Thoracic aorta (tissue), 2 donors: ENCODE data around the gene IMP3. TPM values are rescaled to one million over a fixed set of nuclear protein-coding genes. Genes with fewer than 3 reads are reported as not detected.

ENCODE experiments used
- ATAC-seq: fragments of 150-250 bp; one replicate; pipeline ENCODE4 v1.8.0; 2017; ENCODE audit warnings: low read depth; ENCODE audit not compliant: insufficient number of reproducible peaks, low FRiP score
- DNase-seq: peaks from one replicate; pipeline ENCODE4 v3.0.0-alpha.2; 2020; ENCODE audit warnings: low spot score
- H3K27ac ChIP-seq, 2 donors: fragments of 200-600 bp; sonication (generic); 1 replicate in 1 of 2; 2 replicates in 1 of 2; pipeline ENCODE4 v1.5.1; 2016; ENCODE audit warnings: mild to moderate bottlenecking in 2 of 2, moderate library complexity in 2 of 2
- H3K27me3 ChIP-seq: fragments of 200-600 bp; sonication (generic); replicated peaks from 2 replicates; pipeline ENCODE4 v1.6.0; 2016; ENCODE audit warnings: mild to moderate bottlenecking; ENCODE audit not compliant: insufficient read depth
- H3K36me3 ChIP-seq: fragments of 200-600 bp; sonication (generic); one replicate; pipeline ENCODE4 v1.5.1; 2016
- H3K4me1 ChIP-seq, 2 donors: fragments of 200-600 bp; sonication (generic); 1 replicate in 1 of 2; 2 replicates in 1 of 2; pipeline versions ENCODE4 v1.5.1 to v1.6.0; 2016; ENCODE audit warnings: low read depth in 2 of 2, mild to moderate bottlenecking in 1 of 2; ENCODE audit not compliant: control insufficient read depth in 1 of 2
- H3K4me3 ChIP-seq: fragments of 200-600 bp; sonication (generic); 2 replicates; pipeline ENCODE4 v1.5.1; 2016; ENCODE audit warnings: mild to moderate bottlenecking
- H3K9me3 ChIP-seq: fragments of 200-600 bp; sonication (generic); 2 replicates; pipeline ENCODE4 v1.5.1; 2016
- total RNA-seq, 2 donors: library from RNA; depleted of rRNA; stranded (reverse); fragments of >200 nt; gene quantifications; one replicate each; pipeline versions ENCODE4 v1.1.0 to v1.2.3, GENCODE V29; 2016
- TF ChIP-seq, protein P1 (sequence below): fragments of 200-600 bp; sonication (generic); IDR thresholded peaks from one replicate; pipeline ENCODE4 v1.5.1; 2019; ENCODE audit warnings: antibody characterized with exemption

Gene IMP3
- total RNA-seq, 2 donors from 2014 or later = 79.9 to 127 TPM

GRCh38 chr15:75669879-75670212 lies 29.8 kb upstream of the IMP3 start:
- DNase-seq (no peak), ATAC-seq (no peak)
- Histone ChIP-seq H3K9me3 (no peaks in the 10 kb centered on the region), H3K4me1 (peaks cover 46 to 93% of the 10 kb centered on the region in 2 donors), H3K4me3 (no peak overlapping the region), H3K27me3 (no peaks in the 10 kb centered on the region), H3K36me3 (no peaks in the 10 kb centered on the region), H3K27ac (peak overlapping the region; percentile 91 to 98)
- TF ChIP-seq, protein P1, sequence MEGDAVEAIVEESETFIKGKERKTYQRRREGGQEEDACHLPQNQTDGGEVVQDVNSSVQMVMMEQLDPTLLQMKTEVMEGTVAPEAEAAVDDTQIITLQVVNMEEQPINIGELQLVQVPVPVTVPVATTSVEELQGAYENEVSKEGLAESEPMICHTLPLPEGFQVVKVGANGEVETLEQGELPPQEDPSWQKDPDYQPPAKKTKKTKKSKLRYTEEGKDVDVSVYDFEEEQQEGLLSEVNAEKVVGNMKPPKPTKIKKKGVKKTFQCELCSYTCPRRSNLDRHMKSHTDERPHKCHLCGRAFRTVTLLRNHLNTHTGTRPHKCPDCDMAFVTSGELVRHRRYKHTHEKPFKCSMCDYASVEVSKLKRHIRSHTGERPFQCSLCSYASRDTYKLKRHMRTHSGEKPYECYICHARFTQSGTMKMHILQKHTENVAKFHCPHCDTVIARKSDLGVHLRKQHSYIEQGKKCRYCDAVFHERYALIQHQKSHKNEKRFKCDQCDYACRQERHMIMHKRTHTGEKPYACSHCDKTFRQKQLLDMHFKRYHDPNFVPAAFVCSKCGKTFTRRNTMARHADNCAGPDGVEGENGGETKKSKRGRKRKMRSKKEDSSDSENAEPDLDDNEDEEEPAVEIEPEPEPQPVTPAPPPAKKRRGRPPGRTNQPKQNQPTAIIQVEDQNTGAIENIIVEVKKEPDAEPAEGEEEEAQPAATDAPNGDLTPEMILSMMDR = no peak

DNA sequence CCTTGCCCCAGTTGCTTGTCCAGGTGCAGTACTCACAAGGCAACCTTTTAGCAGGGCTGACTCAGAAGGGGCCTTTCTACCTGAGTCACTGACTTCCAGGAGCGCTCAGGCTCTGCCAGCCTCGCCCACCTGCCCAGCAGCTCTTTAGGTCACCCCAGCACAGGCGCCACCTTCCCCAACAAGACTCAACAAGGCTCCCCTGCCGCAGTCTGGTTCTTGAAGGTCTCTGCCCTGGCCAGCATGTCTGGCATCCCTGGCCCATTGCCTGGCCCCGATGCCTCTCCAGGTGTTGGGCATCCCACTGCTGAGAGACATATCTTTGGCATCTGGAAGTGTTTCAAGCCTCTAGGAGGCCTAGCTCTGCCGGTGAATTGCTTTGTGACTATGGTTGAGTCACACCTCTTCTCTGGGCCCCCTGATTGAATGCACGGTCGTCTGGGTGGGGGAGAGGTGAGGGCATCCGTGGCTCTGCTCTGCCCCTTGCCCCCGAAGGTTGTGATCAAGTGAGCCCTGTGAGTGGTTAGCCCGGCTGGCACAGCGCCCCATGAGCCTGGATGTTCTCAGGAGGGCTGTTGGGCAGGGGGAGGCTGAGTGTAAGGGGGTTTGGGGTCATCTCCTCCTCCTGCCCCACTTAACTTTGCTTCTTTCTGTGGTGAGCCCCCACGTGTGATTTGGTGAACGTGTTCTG lies 29.3 kb upstream of the IMP3 start:
- Histone ChIP-seq H3K4me1 (peaks cover 41 to 91% of the 10 kb centered on the region in 2 donors), H3K36me3 (no peaks in the 10 kb centered on the region), H3K4me3 (no peak overlapping the region), H3K27ac (peak overlapping the region; percentile 91 to 98), H3K27me3 (no peaks in the 10 kb centered on the region), H3K9me3 (no peaks in the 10 kb centered on the region)
- DNase-seq = no peak
- no peak for ATAC-seq
- TF ChIP-seq, protein P1 = no peak

- ATAC-seq = peak; percentile 84
- DNase-seq = peak; percentile 86
- Histone ChIP-seq H3K4me1 (peaks cover 21 to 89% of the 10 kb centered on the region in 2 donors), H3K4me3 (peak overlapping the region; percentile 58), H3K27ac (peak overlapping the region; percentile 91 to 98), H3K36me3 (no peaks in the 10 kb centered on the region), H3K27me3 (no peaks in the 10 kb centered on the region), H3K9me3 (no peaks in the 10 kb centered on the region)
- TF ChIP-seq, protein P1 = no peak
Measured at GRCh38 chr15:75666823-75667501, 26.9 kb upstream of the IMP3 start.

GRCh38 chr15:75663931-75664421 lies 24.0 kb upstream of the IMP3 start:
- TF ChIP-seq, protein P1 = no peak
- ATAC-seq (no peak), DNase-seq (no peak)
- H3K27ac ChIP-seq = peak overlapping the region; percentile 98 to 99
- no peak overlapping the region for H3K4me3 ChIP-seq
- H3K9me3 ChIP-seq = no peaks in the 10 kb centered on the region
- peaks cover 46 to 91% of the 10 kb centered on the region in 2 donors for H3K4me1 ChIP-seq
- H3K36me3 ChIP-seq = peaks cover 3% of the 10 kb centered on the region
- no peaks in the 10 kb centered on the region for H3K27me3 ChIP-seq

DNA sequence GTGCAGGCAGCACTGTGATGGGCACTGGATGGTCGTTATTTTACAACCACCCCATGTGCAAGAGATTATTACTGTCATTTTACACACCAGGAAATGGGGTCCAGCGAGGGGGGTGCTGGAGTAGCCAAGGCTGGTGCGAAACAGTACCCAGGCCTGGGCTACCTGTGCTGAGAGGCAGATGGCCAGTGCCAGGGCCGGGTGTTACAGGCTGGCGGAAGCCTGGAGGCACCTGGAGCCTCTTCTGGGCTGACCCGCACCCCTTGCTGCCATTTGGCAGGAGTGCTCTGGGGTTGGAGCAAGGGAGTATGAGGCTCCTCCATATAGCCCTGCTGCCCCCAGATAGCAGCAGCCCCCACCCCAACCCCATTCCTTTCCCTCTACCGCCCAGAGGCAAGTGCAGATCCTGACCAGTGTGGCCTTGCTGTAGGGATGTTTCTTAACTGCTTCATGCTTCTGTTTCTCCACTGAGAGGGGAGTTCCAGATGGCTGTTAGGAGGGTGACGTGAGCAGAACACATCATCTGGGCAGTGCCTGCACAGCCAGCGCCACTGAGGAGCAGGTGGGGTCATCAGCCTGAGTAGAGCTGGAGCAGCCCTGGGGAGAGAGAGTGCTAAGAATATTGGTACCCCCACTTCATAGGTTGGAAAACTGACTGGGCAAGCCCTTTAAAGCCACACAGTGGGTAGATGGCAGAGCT lies 22.9 kb upstream of the IMP3 start:
- H3K4me3 ChIP-seq = no peak overlapping the region
- DNase-seq = no peak
- peaks cover 7% of the 10 kb centered on the region for H3K36me3 ChIP-seq
- H3K27me3 ChIP-seq = no peaks in the 10 kb centered on the region
- H3K27ac ChIP-seq = peak overlapping the region; percentile 98 to 99
- H3K9me3 ChIP-seq = no peaks in the 10 kb centered on the region
- H3K4me1 ChIP-seq = peaks cover 50 to 90% of the 10 kb centered on the region in 2 donors
- TF ChIP-seq, protein P1 = no peak
- no peak for ATAC-seq
